Karpas-422 (cell line): ENCODE results near the gene RIPK3. TPM values are rescaled to one million over a fixed set of nuclear protein-coding genes. Genes with fewer than 3 reads are reported as not detected.

Experiments
- DNase-seq: peaks from one replicate; pipeline ENCODE4 v3.0.0-alpha.2; 2015
- H2AFZ ChIP-seq: fragments of 200-600 bp; sonication (generic); 2 replicates; pipeline ENCODE4 v1.6.1; 2014; ENCODE audit warnings: antibody characterized with exemption, low read length, mixed read lengths
- H3K27ac ChIP-seq: fragments of 200-600 bp; sonication (generic); 2 replicates; pipeline ENCODE4 v1.5.1; 2014; ENCODE audit warnings: mild to moderate bottlenecking, low read length, moderate library complexity
- H3K27me3 ChIP-seq: fragments of 200-600 bp; sonication (generic); 2 replicates; pipeline ENCODE4 v1.6.1; 2014; ENCODE audit warnings: low read length, mixed read lengths
- H3K36me3 ChIP-seq: fragments of 200-600 bp; sonication (generic); 2 replicates; pipeline ENCODE4 v1.6.1; 2014; ENCODE audit warnings: low read length, mixed read lengths; ENCODE audit not compliant: insufficient read depth
- H3K4me1 ChIP-seq: fragments of 200-600 bp; sonication (generic); 2 replicates; pipeline ENCODE4 v1.6.1; 2014; ENCODE audit warnings: mild to moderate bottlenecking, low read length, mixed read lengths
- H3K4me2 ChIP-seq: fragments of 200-600 bp; sonication (generic); 2 replicates; pipeline ENCODE4 v1.6.1; 2014; ENCODE audit warnings: low read length, low read depth, mild to moderate bottlenecking; ENCODE audit not compliant: poor library complexity, severe bottlenecking
- H3K4me3 ChIP-seq: fragments of 200-600 bp; sonication (generic); 2 replicates; pipeline ENCODE4 v1.5.1; 2014; ENCODE audit warnings: mild to moderate bottlenecking, antibody characterized with exemption, low read length, mixed read lengths
- H3K79me2 ChIP-seq: fragments of 200-600 bp; sonication (generic); 2 replicates; pipeline ENCODE4 v1.6.1; 2014; ENCODE audit warnings: mild to moderate bottlenecking, low read length, mixed read lengths
- H3K9ac ChIP-seq: fragments of 200-600 bp; sonication (generic); 2 replicates; pipeline ENCODE4 v1.6.0; 2014; ENCODE audit warnings: low read length
- H3K9me2 ChIP-seq: fragments of 200-600 bp; sonication (generic), shearing (Covaris generic); replicated peaks from 2 replicates; pipeline ENCODE4 v1.6.0; 2014; ENCODE audit warnings: mild to moderate bottlenecking, low read length, moderate library complexity; ENCODE audit not compliant: insufficient read depth
- H3K9me3 ChIP-seq: fragments of 300-700, 200-600 bp; sonication (generic); 2 replicates; pipeline ENCODE4 v1.6.1; 2014; ENCODE audit warnings: low read length, mixed read lengths
- H4K20me1 ChIP-seq: fragments of 200-600 bp; sonication (generic); 2 replicates; pipeline ENCODE4 v1.6.1; 2014; ENCODE audit warnings: mild to moderate bottlenecking, antibody characterized with exemption, low read length, low read depth; ENCODE audit not compliant: insufficient read depth
- small RNA-seq: library from RNA; depleted of rRNA; stranded (forward); fragments of <200 nt; gene quantifications from one replicate; pipeline ENCODE3, GENCODE V24; 2014
- total RNA-seq: library from RNA; depleted of rRNA; stranded (reverse); fragments of >200 nt; shearing (Covaris generic); gene quantifications from 2 replicates; pipeline ENCODE4 v1.2.3, GENCODE V29; 2014; ENCODE audit warnings: low replicate concordance; rRNA removed

RIPK3 gene
- total RNA-seq, 1 experiment from 2014 or later = 2.3 TPM

DNA sequence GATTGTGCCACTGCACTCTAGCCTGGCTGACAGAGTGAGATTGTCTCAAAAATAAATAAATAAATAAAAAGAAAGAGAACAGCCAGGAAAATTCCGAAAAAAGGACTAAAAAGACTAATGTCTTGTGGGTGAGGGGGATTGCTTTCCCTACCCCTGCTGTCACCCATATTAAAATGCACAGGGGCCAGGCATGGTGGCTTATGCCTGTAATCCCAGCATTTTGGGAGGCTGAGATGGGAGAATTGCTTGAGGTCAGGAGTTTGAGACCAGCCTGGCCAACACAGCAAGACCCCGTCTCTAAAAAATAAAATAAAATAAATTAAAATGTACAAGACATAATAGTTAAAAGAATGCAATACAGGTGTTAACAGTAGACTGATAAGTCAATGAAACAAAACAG lies 46.3 kb downstream of the RIPK3 start:
- H3K36me3 ChIP-seq = peaks cover 25% of the 10 kb centered on the region; the same call in 1 of the 2 replicates
- H3K79me2 ChIP-seq = peaks cover 9% of the 10 kb centered on the region
- H3K9me3 ChIP-seq = no peaks in the 10 kb centered on the region
- H3K9me2 ChIP-seq = no peaks in the 10 kb centered on the region
- H2AFZ ChIP-seq = no peak overlapping the region
- H3K4me3 ChIP-seq = no peak overlapping the region
- H4K20me1 ChIP-seq = no peaks in the 10 kb centered on the region
- peaks cover 14% of the 10 kb centered on the region for H3K4me1 ChIP-seq
- H3K9ac ChIP-seq = no peak overlapping the region
- no peak for DNase-seq
- no peak overlapping the region for H3K4me2 ChIP-seq
- H3K27ac ChIP-seq = no peak overlapping the region
- no peaks in the 10 kb centered on the region for H3K27me3 ChIP-seq

GRCh38 chr14:24292118-24292807 lies 47.5 kb downstream of the RIPK3 start:
- Histone ChIP-seq H3K4me3 (no peak overlapping the region), H3K9me3 (no peaks in the 10 kb centered on the region), H3K9me2 (no peaks in the 10 kb centered on the region), H3K9ac (no peak overlapping the region), H3K4me2 (no peak overlapping the region), H2AFZ (no peak overlapping the region), H4K20me1 (no peaks in the 10 kb centered on the region), H3K4me1 (peaks cover 3% of the 10 kb centered on the region), H3K36me3 (peaks cover 25% of the 10 kb centered on the region; the same call in 1 of the 2 replicates), H3K27me3 (no peaks in the 10 kb centered on the region), H3K27ac (no peak overlapping the region), H3K79me2 (peaks cover 11% of the 10 kb centered on the region; the same call in 1 of the 2 replicates)
- DNase-seq = no peak

GRCh38 chr14:24291446-24292117 lies 48.2 kb downstream of the RIPK3 start:
- H3K4me1 ChIP-seq = no peaks in the 10 kb centered on the region
- no peak for DNase-seq
- peaks cover 11% of the 10 kb centered on the region; the same call in 1 of the 2 replicates for H3K79me2 ChIP-seq
- peaks cover 25% of the 10 kb centered on the region; the same call in 1 of the 2 replicates for H3K36me3 ChIP-seq
- H3K27me3 ChIP-seq = no peaks in the 10 kb centered on the region
- H3K27ac ChIP-seq = no peak overlapping the region
- no peak overlapping the region for H2AFZ ChIP-seq
- H3K9me2 ChIP-seq = no peaks in the 10 kb centered on the region
- H3K4me3 ChIP-seq = no peak overlapping the region
- no peaks in the 10 kb centered on the region for H4K20me1 ChIP-seq
- H3K9ac ChIP-seq = no peak overlapping the region
- H3K4me2 ChIP-seq = no peak overlapping the region
- H3K9me3 ChIP-seq = no peaks in the 10 kb centered on the region

DNA sequence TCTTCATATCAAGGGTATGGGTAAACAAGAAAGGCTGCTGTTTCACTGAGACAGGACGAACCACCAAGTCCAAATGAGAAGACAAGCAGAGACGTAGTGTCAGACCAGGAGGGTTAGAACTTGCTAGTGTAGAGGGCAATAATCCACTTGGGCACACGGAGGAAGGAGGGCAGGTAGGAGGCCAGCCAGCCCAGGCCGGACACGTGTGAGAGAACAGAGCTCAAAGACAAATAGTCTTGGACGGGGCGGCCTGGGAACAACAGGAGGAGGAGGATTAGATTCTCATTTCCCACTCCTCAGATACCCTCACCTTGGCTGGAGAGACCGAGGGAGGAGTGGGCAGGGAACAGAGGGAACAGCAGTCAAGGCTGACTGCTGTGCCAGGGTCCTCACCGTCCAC lies 49.0 kb downstream of the RIPK3 start:
- peaks cover 19% of the 10 kb centered on the region; the same call in 1 of the 2 replicates for H3K36me3 ChIP-seq
- H3K9me2 ChIP-seq = no peaks in the 10 kb centered on the region
- no peaks in the 10 kb centered on the region for H3K9me3 ChIP-seq
- DNase-seq = no peak
- no peak overlapping the region for H2AFZ ChIP-seq
- no peak overlapping the region for H3K4me2 ChIP-seq
- no peaks in the 10 kb centered on the region for H4K20me1 ChIP-seq
- H3K27me3 ChIP-seq = no peaks in the 10 kb centered on the region
- no peaks in the 10 kb centered on the region for H3K4me1 ChIP-seq
- no peak overlapping the region for H3K9ac ChIP-seq
- H3K27ac ChIP-seq = no peak overlapping the region
- peaks cover 11% of the 10 kb centered on the region; the same call in 1 of the 2 replicates for H3K79me2 ChIP-seq
- H3K4me3 ChIP-seq = no peak overlapping the region

- Histone ChIP-seq H3K4me1 (no peaks in the 10 kb centered on the region), H4K20me1 (no peaks in the 10 kb centered on the region), H3K9me3 (no peaks in the 10 kb centered on the region), H3K27ac (no peak overlapping the region), H3K4me2 (no peak overlapping the region), H3K79me2 (peaks cover 11% of the 10 kb centered on the region; the same call in 1 of the 2 replicates), H3K4me3 (no peak overlapping the region), H3K36me3 (peaks cover 12% of the 10 kb centered on the region; the same call in 1 of the 2 replicates), H3K27me3 (no peaks in the 10 kb centered on the region), H3K9me2 (no peaks in the 10 kb centered on the region), H3K9ac (no peak overlapping the region), H2AFZ (no peak overlapping the region)
- no peak for DNase-seq
Measured at GRCh38 chr14:24289649-24290280, 50.0 kb downstream of the RIPK3 start.

GRCh38 chr14:24286996-24287395 lies 52.8 kb downstream of the RIPK3 start:
- peaks cover 14% of the 10 kb centered on the region; the same call in 1 of the 2 replicates for H3K79me2 ChIP-seq
- no peak overlapping the region for H3K9ac ChIP-seq
- no peak overlapping the region for H3K4me2 ChIP-seq
- no peak overlapping the region for H3K4me3 ChIP-seq
- H4K20me1 ChIP-seq = no peaks in the 10 kb centered on the region
- DNase-seq = no peak
- no peaks in the 10 kb centered on the region for H3K9me3 ChIP-seq
- no peak overlapping the region for H2AFZ ChIP-seq
- no peaks in the 10 kb centered on the region for H3K27me3 ChIP-seq
- peaks cover 12% of the 10 kb centered on the region; the same call in 1 of the 2 replicates for H3K36me3 ChIP-seq
- H3K9me2 ChIP-seq = no peaks in the 10 kb centered on the region
- no peaks in the 10 kb centered on the region for H3K4me1 ChIP-seq
- H3K27ac ChIP-seq = no peak overlapping the region

Small RNAs within 50 kb of the gene (small RNA-seq; reads per million reads assigned to genes)
- not detected for gene RF00026

Other genes starting within 250 kb of the RIPK3 start
- gene PCK2, start 245.7 kb downstream of the RIPK3 start, total RNA-seq = 106 and 151 TPM in 2 replicates
- 93.5 and 103 TPM in 2 replicates for gene DCAF11, start 225.2 kb downstream of the RIPK3 start, total RNA-seq
- gene NRL, start 225.0 kb downstream of the RIPK3 start, total RNA-seq = 1.5 and 2.5 TPM in 2 replicates
- gene FITM1, start 209.3 kb downstream of the RIPK3 start, total RNA-seq = 0.89 and 1.6 TPM in 2 replicates
- 435 and 452 TPM in 2 replicates for gene PSME1, start 203.8 kb downstream of the RIPK3 start, total RNA-seq
- 35.3 and 95.4 TPM in 2 replicates for gene EMC9, start 198.4 kb downstream of the RIPK3 start, total RNA-seq
- gene PSME2, start 193.4 kb downstream of the RIPK3 start, total RNA-seq = 469 and 536 TPM in 2 replicates
- 82.0 and 153 TPM in 2 replicates for gene RNF31, start 192.5 kb downstream of the RIPK3 start, total RNA-seq
- gene IRF9, start 178.7 kb downstream of the RIPK3 start, total RNA-seq = 72.7 and 79.8 TPM in 2 replicates
- gene REC8, start 167.9 kb downstream of the RIPK3 start, total RNA-seq = 22.1 and 34.6 TPM in 2 replicates
- 48.9 and 118 TPM in 2 replicates for gene IPO4, start 151.2 kb downstream of the RIPK3 start, total RNA-seq
- gene TM9SF1, start 144.6 kb downstream of the RIPK3 start, total RNA-seq = 31.3 and 49.0 TPM in 2 replicates
- gene TSSK4, start 134.3 kb downstream of the RIPK3 start, total RNA-seq = 4.2 TPM in 1 of 2 replicates, not detected in the other
- gene CHMP4A, start 126.5 kb downstream of the RIPK3 start, total RNA-seq = 36.8 and 94.6 TPM in 2 replicates
- 30.7 and 35.4 TPM in 2 replicates for gene MDP1, start 123.9 kb downstream of the RIPK3 start, total RNA-seq
- gene NEDD8, start 107.6 kb downstream of the RIPK3 start, total RNA-seq = 293 and 323 TPM in 2 replicates
- 132 and 164 TPM in 2 replicates for gene GMPR2, start 107.1 kb downstream of the RIPK3 start, total RNA-seq
- gene TINF2, start 97.4 kb downstream of the RIPK3 start, total RNA-seq = 81.1 and 104 TPM in 2 replicates
- gene TGM1, start 76.8 kb downstream of the RIPK3 start, total RNA-seq = 1.3 and 5.2 TPM in 2 replicates
- 45.1 and 64.1 TPM in 2 replicates for gene RABGGTA, start 68.4 kb downstream of the RIPK3 start, total RNA-seq
- gene DHRS1, start 40.2 kb downstream of the RIPK3 start, total RNA-seq = 27.1 and 35.9 TPM in 2 replicates
- 42.0 and 44.7 TPM in 2 replicates for gene NOP9, start 40.1 kb downstream of the RIPK3 start, total RNA-seq
- gene CIDEB, start 32.0 kb downstream of the RIPK3 start, total RNA-seq = 7.1 and 9.9 TPM in 2 replicates
- 12.9 and 41.5 TPM in 2 replicates for gene LTB4R2, start 29.9 kb downstream of the RIPK3 start, total RNA-seq
- gene LTB4R, start 28.5 kb downstream of the RIPK3 start, total RNA-seq = 26.6 and 29.6 TPM in 2 replicates
- 0.07 and 0.69 TPM in 2 replicates for gene ADCY4, start 4.9 kb downstream of the RIPK3 start, total RNA-seq
- 17.1 and 19.9 TPM in 2 replicates for gene NFATC4, start 28.2 kb upstream of the RIPK3 start, total RNA-seq
- gene NYNRIN, start 59.0 kb upstream of the RIPK3 start, total RNA-seq = not detected in 2 replicates
- gene CBLN3, start 89.7 kb upstream of the RIPK3 start, total RNA-seq = 1.1 and 3.6 TPM in 2 replicates
- gene KHNYN, start 90.0 kb upstream of the RIPK3 start, total RNA-seq = 50.8 and 109 TPM in 2 replicates
- gene SDR39U1, start 102.8 kb upstream of the RIPK3 start, total RNA-seq = 53.3 and 77.2 TPM in 2 replicates
- gene CMA1, start 168.3 kb upstream of the RIPK3 start, total RNA-seq = not detected in 2 replicates
- not detected in 2 replicates for gene CTSG, start 236.3 kb upstream of the RIPK3 start, total RNA-seq